ENCODE data around the gene ZNF622. TPM values are rescaled to one million over a fixed set of nuclear protein-coding genes. Genes with fewer than 3 reads are reported as not detected.
A peak's percentile ranks its signal among the peaks of the same experiment; 100 is the strongest.

The ZNF622 gene
- total RNA-seq, 2 donors from 2014 or later, result 53.0 to 56.3 TPM

GRCh38 chr5:16493261-16493660, 27.7 kb upstream of the ZNF622 start:
- no peaks in the 10 kb centered on the region for H3K9me3 ChIP-seq
- TF ChIP-seq CTCF (IDR thresholded peaks at IDR 0.05), result no peak
- no peaks in the 10 kb centered on the region for H3K4me1 ChIP-seq
- no peak for DNase-seq
- no peaks in the 10 kb centered on the region for H3K27me3 ChIP-seq
- no peak overlapping the region for H3K9ac ChIP-seq (ENCODE audit: low read depth in 2 of 2, low read length in 2 of 2)
- H3K27ac ChIP-seq, result peak overlapping the region; percentile 19
- no peak overlapping the region for H3K4me3 ChIP-seq
- no peaks in the 10 kb centered on the region for H3K36me3 ChIP-seq
- intact Hi-C loops (cut with DNase I), result loop anchor here (5.0 kb wide), 1 partner anchor 59 kb away; no protein-coding TSS in a partner anchor

- no peaks in the 10 kb centered on the region for H3K4me1 ChIP-seq
- no peak for TF ChIP-seq CTCF (IDR thresholded peaks at IDR 0.05)
Measured at GRCh38 chr5:16492398-16493140, 27.0 kb upstream of the ZNF622 start.

GRCh38 chr5:16490911-16491310, 25.3 kb upstream of the ZNF622 start:
- H3K9me3 ChIP-seq, result no peaks in the 10 kb centered on the region
- no peak for DNase-seq
- H3K9ac ChIP-seq (ENCODE audit: low read depth in 2 of 2, low read length in 2 of 2), result no peak overlapping the region
- no peaks in the 10 kb centered on the region for H3K27me3 ChIP-seq
- H3K4me1 ChIP-seq, result no peaks in the 10 kb centered on the region
- intact Hi-C loops (cut with DNase I), result loop anchor here (5.0 kb wide), 1 partner anchor 61 kb away; no protein-coding TSS in a partner anchor
- no peak for TF ChIP-seq CTCF (IDR thresholded peaks at IDR 0.05)
- no peak overlapping the region for H3K4me3 ChIP-seq
- no peaks in the 10 kb centered on the region for H3K36me3 ChIP-seq
- no peak overlapping the region for H3K27ac ChIP-seq

More at GRCh38 chr5:16492398-16493140, 27.0 kb upstream of the ZNF622 start:
- Histone ChIP-seq H3K27ac (peak overlapping the region; percentile 19), H3K27me3 (no peaks in the 10 kb centered on the region), H3K4me3 (no peak overlapping the region), H3K9ac (ENCODE audit: low read depth in 2 of 2, low read length in 2 of 2) (peak overlapping the region in 1 of 2 donors; percentile 55), H3K36me3 (no peaks in the 10 kb centered on the region), H3K9me3 (no peaks in the 10 kb centered on the region)
- peak; percentile 84 for DNase-seq
- intact Hi-C loops (cut with DNase I), result loop anchor here (5.0 kb wide), 1 partner anchor 60 kb away; no protein-coding TSS in a partner anchor

- no peak overlapping the region for H3K9ac ChIP-seq (ENCODE audit: low read depth in 2 of 2, low read length in 2 of 2)
- no peaks in the 10 kb centered on the region for H3K27me3 ChIP-seq
- DNase-seq, result no peak
- H3K4me1 ChIP-seq, result no peaks in the 10 kb centered on the region
- TF ChIP-seq CTCF (IDR thresholded peaks at IDR 0.05), result peak; percentile 46
- H3K27ac ChIP-seq, result no peak overlapping the region
- no peaks in the 10 kb centered on the region for H3K9me3 ChIP-seq
- intact Hi-C loops (cut with DNase I), result no loop called here
- H3K4me3 ChIP-seq, result no peak overlapping the region
- H3K36me3 ChIP-seq, result no peaks in the 10 kb centered on the region
Measured at GRCh38 chr5:16489322-16489791, 23.8 kb upstream of the ZNF622 start.

- peak overlapping the region in 1 of 2 donors; percentile 35 for H3K9ac ChIP-seq (ENCODE audit: low read depth in 2 of 2, low read length in 2 of 2)
- H3K9me3 ChIP-seq, result no peaks in the 10 kb centered on the region
- H3K27ac ChIP-seq, result peak overlapping the region; percentile 60
- no peak for TF ChIP-seq CTCF (IDR thresholded peaks at IDR 0.05)
- no peak overlapping the region for H3K4me3 ChIP-seq
- H3K36me3 ChIP-seq, result no peaks in the 10 kb centered on the region
- intact Hi-C loops (cut with DNase I), result no loop called here
- no peaks in the 10 kb centered on the region for H3K27me3 ChIP-seq
- no peak for DNase-seq
- H3K4me1 ChIP-seq, result no peaks in the 10 kb centered on the region
Measured at GRCh38 chr5:16487456-16487855, 21.9 kb upstream of the ZNF622 start.
